ENCODE results near the gene FYCO1.
"Not testable (repeated sequence)": the region's sequence is repeated elsewhere in the genome, so short reads cannot be mapped to it uniquely, and the experiment has no call there.

FYCO1 gene

DNA sequence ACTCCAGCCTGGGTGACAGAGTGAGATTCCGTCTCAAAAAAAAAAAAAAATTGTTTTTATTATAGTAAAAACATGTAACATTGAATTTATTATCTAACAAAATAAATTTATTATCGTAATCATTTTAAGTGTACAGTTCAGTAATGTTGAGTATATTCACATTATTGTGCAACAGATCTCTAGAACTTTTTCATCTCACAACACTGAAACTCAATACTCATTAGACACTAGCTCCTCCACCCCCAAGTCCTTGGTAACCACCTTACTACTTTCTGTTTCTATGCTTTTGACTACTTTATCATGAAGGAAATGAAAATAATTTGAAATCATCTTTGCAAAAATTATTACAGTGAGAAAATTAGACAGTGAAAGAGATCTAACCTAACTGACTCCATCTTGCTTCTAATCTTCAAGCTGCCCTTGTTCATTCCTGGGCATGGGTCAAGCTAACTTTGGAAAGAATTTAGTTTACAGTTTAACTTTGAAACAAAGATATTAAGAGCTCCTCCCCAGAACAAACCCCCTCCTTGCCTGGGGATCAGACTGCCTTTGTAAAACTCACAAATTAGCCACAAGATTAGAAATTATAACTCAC is 15.0 kb upstream of the FYCO1 start:
- no peak for DNase-seq (ENCODE audit: low spot score)

DNA sequence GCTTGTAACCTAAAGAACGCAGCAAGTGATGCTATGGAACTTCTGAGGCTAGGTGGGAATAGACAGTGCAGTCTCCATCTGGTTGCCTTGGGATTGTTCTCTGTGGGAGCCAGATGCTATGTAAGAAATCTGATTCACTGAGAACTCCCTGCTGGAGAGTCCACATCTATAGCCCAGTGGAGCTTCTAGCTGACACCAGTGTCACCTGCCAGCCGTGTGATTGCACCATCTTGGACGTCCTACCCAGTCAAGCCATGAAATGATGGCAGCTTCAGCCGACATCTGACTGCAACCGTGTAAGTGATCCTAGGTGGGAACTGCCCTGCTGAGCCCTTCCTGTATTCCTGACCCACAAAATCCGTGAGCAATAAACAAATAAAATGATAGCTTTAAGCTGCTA is 12.4 kb upstream of the FYCO1 start:
- DNase-seq (ENCODE audit: low spot score): no peak

DNA sequence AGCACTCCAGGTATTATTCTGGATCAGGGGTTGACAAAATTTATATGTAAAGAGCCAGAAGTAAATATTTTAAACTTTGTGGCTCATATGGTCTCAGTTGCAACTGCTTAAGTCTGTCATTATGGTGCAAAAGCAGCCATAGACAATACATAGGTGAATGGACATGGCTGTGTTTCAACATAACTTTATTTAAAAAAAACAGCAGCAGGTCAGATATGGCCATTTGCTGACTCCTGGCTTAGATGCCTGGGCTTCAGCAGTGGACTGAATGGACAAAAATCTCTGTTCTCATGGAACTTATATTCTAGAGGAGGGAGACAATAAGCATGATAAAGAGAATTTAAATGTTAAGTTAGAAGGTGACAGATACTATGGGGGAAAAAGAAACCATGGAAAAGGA is 11.7 kb upstream of the FYCO1 start:
- no peak for DNase-seq (ENCODE audit: low spot score)

DNA sequence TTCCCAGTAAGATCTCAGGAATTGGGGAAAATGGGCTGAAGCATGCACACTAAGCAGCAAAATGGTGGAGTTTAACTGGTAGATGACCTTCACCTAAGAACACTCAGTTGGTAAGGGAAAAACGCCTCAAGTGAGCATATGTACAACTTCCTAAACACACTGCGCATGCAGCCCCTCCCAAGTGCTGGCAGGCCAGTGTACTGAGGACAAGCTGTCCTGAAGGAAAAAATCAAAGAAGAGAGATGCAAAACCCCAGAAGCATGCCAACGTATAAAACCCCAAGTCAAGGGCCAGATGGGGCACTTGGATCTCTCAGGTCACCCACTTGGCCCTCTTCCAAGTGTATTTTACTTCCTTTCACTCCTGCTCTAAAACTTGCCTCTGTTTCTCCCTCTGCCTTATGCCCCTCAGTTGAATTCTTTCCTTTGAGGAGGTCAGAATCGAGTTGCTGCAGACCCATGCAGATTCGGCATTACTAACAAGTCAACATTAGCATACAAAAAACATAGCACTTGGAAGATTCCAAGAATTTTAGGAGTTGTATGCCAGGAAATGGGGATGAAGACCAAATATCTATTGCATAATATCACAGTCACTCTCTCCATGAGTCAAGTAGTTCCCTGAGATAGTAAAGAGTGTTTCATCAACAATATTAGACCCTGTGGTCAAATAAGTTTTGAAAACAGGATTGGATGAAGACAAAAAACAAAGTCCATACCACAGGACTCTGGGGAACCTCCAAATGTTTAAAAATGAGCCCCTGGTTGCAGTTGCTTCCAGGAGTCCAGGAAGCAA is 10.8 kb upstream of the FYCO1 start:
- DNase-seq (ENCODE audit: low spot score): no peak

DNA sequence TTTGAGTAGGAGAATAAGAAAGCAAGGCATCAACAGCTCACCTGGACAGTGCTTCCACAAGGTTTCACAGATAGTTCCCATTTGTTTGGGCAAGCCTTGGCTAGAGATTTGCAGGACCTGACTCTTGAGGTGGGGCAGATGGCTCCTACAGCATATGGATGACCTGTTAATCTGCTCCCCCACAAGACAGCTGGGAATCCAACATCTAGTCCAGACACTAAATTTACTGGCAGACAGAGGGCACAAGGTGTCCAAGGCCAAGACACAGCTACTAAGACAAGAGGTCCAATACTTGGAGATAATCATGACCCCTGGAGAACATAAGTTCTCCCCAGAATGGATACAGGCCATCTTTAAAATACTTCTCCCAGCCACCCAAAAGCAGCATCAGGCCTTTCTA is 8.1 kb upstream of the FYCO1 start:
- not testable (repeated sequence) for DNase-seq (ENCODE audit: low spot score)

DNA sequence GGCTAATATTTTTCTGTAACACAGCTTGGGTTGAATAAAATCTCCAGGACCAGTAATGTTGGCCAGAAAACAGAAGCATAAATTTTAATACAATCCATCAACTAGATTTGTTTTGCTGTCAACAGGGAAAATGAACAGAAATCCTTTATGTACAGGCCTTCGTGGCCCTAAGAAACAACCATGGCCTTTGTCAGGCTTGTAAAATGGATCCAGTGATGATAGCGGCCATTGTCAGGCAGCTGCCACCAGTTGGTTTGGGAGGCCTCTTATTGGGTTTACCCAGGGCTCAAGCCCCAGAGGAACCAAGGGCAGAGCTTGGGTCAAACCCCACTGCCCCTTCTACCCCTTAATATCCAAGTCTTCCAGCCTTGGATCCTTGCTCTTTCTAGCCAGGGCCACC is 5.6 kb upstream of the FYCO1 start:
- DNase-seq (ENCODE audit: low spot score): no peak

DNA sequence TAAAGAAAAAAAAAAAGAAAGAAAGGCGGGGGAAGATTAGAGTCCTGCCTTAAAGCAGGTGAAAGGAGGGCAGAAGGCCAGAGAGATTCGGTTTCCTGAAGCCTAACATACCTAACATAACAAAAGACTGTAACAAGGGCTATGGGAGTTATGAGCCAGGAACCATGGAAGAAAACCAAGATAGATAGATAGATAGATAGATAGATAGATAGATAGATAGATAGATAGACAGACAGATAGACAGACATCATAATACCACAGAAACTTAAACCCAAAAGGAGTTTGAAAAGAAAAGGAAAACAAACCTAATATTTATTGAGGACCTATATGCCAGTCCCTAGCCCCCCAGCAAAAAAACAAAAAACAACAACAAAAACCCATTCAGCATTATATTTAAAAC is 2.3 kb upstream of the FYCO1 start:
- no peak for DNase-seq (ENCODE audit: low spot score)

DNA sequence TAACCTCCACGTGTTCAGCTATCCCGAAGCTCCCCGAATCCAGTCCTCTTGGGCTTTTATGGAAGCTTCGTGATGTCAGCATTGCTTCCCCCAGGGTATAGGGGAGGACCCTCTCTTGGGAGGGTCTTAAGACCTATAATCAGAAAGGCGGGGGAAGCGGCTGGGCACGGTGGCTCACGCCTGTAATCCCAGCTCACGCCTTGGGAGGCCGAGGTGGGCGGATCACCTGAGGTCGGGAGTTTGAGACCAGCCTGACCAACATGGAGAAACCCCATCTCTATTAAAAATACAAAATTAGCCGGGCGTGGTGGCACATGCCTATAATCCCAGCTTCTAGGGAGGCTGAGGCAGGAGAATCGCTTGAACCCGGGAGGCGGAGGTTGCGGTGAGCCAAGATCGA is 1.9 kb upstream of the FYCO1 start:
- not testable (repeated sequence) for DNase-seq (ENCODE audit: low spot score)

DNA sequence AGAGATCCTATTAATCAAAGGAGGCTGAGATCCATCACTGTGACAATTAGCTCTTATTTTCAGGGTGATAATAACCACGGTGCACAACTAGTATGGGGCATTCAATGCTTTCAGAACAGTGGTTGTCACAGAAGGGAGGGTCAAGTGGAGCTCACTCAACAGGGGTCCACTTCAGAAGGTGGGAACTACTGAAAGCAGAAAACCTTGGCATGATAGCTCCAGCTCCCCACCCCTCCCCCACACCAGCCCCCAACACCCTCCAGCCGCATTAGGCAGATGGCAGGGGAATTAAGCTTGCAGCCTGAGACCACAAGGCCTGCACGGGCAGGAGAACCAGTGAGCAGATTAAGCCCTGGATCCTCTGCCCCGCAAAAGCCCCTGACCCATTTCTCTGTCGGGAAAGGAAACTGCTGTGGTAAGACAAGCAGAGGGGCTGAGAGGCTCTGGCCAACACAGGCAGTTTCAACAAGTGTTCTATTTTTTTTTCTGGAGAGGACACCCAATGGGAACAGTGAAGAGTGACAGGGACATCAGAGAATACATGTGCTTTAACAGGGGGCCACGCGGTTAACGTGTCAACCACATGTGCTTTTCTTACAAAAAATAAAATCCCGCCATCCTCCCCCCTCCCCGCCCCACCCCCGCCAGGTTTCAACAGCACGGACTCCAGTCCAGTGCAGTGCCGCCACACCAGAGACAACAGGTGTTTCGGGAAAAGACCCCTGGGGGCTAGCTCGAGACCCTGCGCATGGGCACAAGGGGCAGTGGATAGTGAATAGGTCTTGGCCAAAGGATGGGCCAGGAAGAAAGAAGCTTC is 997 bp downstream of the FYCO1 start:
- no peak for DNase-seq (ENCODE audit: low spot score)

DNA sequence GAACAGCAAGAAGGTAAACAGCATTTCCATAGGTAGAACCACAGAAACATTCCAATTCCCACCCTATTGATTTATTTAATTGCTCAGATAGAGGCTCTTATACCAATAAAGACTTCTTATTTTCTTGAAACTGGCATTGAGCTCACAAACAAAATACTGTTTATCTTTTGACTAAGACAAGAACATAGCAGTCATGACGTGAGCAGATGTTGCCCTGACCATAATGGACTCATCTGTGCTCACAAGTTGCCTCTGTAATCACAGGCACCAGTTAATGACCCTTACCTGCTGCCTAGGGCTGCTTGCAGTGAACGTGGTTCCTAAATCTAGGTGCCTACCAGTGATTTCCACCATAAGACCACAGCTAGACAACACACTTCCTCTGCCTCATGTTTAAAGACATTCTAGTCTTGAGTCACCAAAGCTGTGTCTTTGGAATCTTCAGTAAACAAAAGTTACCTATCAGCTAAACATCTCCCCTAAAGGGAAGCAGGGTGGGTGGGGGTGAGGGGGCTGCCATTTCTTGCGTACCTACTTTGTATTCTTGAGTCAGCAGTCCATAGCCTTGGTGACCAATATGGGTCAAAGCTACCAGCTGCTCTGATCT is 2.1 kb downstream of the FYCO1 start:
- no peak for DNase-seq (ENCODE audit: low spot score)

DNA sequence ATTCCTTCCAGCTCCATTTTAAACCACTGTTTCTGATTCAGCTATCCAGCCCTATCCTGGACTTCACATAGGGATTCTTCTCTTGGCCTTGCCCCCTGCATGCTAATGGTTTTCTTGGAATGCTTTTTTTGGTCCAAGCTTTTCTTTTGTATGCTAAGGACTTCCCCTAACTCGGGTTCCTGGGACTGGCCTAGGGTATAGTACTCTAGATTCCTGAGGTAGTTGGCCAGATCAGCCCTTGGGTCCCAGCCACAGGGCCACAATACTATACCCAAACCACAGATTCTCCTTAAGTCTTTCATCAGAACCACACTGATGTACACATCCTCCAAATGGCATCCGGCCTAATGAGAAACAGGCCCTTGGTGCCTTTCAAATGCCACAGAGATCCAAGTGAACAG is 2.8 kb downstream of the FYCO1 start:
- DNase-seq (ENCODE audit: low spot score): no peak

DNA sequence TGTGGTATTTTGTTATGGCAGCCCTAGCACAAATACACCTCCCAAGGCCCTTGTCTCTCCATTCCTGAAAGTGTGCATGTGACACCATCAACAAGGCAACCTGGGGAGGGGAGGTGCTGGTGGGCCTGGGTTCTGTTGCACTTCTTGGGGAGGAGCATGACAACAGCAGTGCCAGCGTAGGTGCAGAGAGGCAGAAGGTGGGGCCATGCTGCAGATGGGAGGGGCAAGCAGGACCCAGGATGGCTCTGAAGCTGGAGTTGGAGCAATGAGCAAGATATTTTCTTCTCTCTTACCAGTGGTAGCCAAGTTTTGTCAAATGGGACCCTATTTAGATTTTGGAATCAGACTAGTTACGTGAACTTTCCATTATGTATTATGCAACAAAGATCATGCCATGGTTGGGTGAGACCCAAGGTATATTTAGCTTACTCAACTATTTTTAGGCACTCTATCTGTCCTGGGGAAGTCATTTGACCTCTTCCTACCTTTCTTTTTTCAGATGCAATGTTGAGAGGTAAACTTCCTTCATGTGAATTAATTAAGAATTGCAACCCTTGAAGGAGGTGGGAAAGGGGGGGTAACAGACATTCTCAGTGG is 3.4 kb downstream of the FYCO1 start:
- no peak for DNase-seq (ENCODE audit: low spot score)

DNA sequence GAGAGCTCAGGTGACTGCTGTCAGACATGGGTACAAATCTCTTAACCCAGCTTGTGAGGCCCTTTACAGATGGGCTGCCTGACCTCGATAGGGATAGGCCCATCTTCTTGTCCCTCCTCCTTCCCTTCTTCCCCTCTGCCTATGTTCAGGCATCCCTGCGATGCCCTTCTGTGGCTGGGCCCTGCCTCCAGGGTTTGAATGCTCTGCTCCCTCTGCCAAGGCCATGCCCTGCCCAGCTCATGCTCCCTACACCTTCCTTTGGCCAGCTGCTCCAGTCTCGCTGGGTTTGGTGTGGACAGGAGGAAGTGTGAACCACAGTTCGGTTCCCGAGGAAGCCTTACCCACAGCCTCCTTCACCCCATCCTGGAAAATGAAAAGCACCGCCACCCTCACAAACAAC is 4.3 kb downstream of the FYCO1 start:
- DNase-seq (ENCODE audit: low spot score): no peak

DNA sequence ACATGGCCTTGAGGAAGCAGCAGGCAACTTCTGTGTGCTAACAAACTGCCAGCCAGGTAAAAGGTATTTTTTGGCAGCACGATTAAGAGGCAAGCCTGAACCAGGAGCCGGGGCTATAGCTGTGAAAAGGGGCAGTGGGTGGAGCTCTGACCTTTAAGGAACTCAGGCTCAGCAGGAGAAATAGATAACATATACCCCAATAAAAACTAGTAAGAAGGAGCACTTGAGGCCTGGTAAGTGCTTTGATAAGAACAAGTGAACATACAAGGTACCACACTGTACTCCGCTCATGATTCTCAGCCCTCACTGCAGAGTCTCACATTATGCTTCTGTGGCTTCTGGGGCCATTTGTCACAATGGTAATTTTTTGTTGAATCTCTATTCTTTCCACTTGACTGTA is 5.4 kb downstream of the FYCO1 start:
- no peak for DNase-seq (ENCODE audit: low spot score)

DNA sequence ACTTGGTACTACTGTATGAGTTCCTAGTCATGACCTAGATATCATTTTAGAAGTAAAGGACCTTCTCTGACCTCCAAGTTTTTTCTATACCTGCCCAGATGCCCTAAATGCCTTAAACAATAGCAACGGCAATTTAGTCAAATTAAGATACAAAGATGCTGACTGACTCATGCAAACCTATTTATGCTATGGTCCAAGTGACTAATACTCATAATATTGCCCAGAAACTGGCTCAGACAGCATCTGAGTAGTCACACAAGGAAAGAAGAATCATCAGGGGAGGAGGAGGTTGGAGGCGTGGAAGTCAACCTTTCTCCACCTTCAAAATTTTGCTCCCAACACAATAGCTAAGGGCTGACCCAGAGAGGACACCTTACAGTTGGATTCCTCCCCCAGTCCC is 6.8 kb downstream of the FYCO1 start:
- DNase-seq (ENCODE audit: low spot score): no peak

DNA sequence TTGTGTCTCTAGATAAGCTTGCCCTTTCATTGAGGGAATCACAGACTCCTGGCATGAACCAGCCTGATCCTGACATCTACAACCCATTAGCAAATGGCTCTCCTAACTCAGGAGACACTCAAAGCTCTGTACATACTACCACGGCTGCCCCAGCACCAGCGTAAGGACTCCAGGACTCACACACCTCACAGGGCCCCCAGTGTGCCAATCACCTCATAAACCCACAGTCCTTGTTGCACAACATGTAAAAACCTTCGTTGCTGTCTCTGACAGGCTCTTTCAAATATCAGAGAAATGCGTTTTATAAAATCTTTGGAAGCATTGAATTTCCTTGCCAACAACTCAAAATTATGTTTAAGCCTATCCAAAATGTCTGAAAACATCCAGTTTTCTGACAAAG is 7.3 kb downstream of the FYCO1 start:
- DNase-seq (ENCODE audit: low spot score): no peak

DNA sequence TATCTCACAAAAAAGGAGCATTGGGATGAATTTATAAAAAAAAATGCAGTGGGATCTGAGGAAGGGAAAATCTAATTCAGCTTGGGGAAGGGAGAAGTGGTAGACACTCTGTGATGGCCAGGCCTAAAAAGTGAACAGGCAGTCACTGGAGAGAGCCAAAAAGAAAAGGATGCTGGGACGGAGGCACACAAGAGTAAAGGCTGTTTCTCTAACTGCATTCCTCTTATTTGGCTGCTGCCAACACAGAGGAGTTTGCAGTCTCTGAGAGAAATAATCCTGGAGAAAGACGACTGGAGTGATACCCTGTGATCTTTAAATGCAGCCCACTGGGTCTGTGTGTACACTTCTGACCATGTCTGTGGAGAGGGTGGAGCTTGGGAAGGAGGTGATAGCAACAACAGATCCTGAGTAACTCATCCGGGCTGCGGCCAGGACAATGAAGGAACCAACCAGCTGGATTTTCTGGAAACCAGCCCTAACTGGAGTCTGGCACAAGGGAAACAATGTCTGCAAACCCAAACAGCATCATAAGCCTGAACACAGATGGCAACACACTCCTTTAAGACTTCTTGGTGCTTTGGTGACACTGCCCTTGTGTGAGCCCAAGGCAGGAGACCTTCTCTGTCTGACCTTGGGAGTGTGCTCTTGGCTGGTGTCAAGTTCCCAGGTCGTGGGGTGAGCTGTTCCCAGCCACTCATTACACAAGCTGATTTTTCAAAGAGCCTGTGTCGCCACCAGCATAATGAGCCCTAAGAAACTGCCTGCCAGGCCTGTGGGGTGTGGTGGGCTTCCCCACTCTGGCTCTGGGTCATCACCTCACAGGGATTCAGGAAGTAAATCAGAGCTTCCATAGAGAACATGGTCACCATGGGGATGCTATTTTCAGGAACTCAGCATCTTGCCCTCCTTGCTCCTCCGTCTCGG is 8.0 kb downstream of the FYCO1 start:
- DNase-seq (ENCODE audit: low spot score): no peak

DNA sequence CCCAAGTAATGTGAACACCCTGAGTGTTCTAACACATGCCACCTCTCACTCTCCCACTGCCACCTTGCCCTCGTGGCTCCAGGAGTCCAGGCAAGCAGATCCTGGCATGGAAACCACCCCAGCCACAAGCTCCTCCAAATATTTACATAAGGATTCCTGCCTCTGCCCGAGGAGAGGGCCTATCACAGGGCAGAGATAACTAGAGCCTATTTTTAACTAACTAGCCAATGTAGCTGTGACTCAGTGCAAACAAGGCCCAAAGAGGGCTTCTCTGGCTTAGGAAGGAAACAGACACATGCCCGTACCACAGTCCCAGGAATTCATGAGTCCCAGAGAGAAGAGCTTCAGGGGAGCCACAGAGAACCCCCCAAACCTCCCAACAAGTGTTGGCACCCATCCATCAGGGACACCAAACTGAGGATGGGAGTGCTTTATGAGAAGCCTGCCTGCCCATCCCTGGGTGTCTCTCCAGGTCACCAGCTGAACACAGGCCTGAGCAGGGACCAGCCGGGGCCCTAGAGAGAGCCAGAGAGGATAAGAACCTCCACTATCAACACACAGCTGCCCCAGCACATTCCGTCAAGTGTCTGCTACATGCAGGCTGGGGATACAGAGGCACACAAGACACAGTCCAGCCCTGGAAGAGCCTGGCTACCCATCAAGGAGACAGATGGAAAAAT is 9.2 kb downstream of the FYCO1 start:
- DNase-seq (ENCODE audit: low spot score): peak; percentile 64

DNA sequence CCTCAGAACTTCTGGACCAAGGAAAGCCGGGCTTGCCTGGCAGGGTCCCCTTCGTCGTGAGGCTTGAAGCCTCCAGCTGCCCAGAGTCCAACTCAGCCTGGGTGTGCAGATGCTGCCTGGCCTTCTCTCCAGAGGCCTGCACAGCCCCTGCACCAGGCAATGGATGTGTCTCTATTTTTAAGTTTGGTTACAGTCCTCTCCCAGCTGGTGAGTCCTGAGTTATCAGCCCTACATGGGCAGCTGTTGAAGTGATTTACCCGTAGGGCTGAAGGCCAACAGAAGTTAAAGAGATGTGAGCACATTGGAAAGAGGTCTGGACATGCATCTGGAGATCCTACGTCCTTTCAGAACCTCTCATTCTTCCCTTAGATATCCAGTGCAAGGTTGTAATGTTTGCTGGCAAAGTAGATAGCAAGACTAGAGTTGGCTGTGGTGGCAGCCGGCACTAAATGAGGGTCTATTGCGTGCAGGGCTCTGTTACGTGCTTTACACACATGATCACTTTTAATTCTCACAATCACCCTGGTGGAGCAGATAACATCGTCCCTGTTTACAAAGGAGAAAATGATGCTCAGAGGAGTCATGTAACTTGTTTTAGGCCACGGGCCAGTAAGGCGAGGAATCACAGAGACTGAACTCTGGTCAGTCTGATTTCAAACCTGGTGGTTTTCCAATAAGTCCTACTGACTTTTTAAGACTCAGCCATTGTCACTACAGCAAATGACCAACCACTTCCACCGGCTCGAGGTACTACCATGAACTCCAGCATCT is 9.9 kb downstream of the FYCO1 start:
- DNase-seq (ENCODE audit: low spot score): no peak
